Thyroid gland (tissue), 4 donors: ENCODE data around the gene TEX54. TPM values are rescaled to one million over a fixed set of nuclear protein-coding genes. Genes with fewer than 3 reads are reported as not detected.
"Not testable (repeated sequence)": the region's sequence is repeated elsewhere in the genome, so short reads cannot be mapped to it uniquely, and the experiment has no call there.

Experiments
- DNase-seq, 2 donors: peaks; one replicate each; pipeline ENCODE4 v3.0.0-alpha.2; 2019
- H3K27ac ChIP-seq, 3 donors: fragments of 200-600 bp; sonication (generic); 1 replicate in 2 of 3; 2 replicates in 1 of 3; pipeline ENCODE4 v1.5.1; 2016 to 2019; ENCODE audit warnings: mild to moderate bottlenecking in 1 of 3, moderate library complexity in 1 of 3
- H3K27me3 ChIP-seq: fragments of 200-600 bp; sonication (generic); one replicate; pipeline ENCODE4 v1.5.1; 2019
- H3K36me3 ChIP-seq, 2 donors: fragments of 200-600 bp; sonication (generic); one replicate each; pipeline ENCODE4 v1.5.1; 2016 to 2019
- H3K4me1 ChIP-seq, 2 donors: fragments of 200-600 bp; sonication (generic); one replicate each; pipeline ENCODE4 v1.5.1; 2017 to 2019
- H3K4me3 ChIP-seq, 3 donors: fragments of 200-600 bp; sonication (generic); replicated peaks in 1 of 3; 1 replicate in 2 of 3; 2 replicates in 1 of 3; pipeline ENCODE4 v1.5.1; 2016; ENCODE audit warnings: mild to moderate bottlenecking in 1 of 3
- H3K9me3 ChIP-seq: fragments of 200-600 bp; sonication (generic); one replicate; pipeline ENCODE4 v1.5.1; 2017
- POLR2A ChIP-seq, 2 donors: fragments of 450-650 bp; IDR thresholded peaks; one replicate each; pipeline ENCODE4 v1.6.1; 2017; ENCODE audit warnings: antibody characterized with exemption in 2 of 2, mild to moderate bottlenecking in 2 of 2, moderate library complexity in 1 of 2
- WGBS, 2 donors: methylation state at CpG; one replicate each; pipeline ENCODE4 v1.1.5; 2017; 5-methylcytosine and 5-hydroxymethylcytosine counted together
- intact Hi-C: fragments of 100-400 bp; cut with DNase I; formaldehyde crosslinking; loops from one replicate; pipeline ENCODE4 v1.15.1; 2023
- total RNA-seq, 4 donors: library from RNA; depleted of rRNA; stranded (reverse); fragments of >200 nt; gene quantifications; one replicate each; pipeline ENCODE4 v1.2.3, GENCODE V29; 2016
- TF ChIP-seq, protein P1 (sequence below), 6 experiments: fragments of 200-600 bp in 3 of 6; fragments of 450-650 bp in 3 of 6; sonication (generic) in 3 of 6; IDR thresholded peaks; one replicate each; pipeline ENCODE4 v1.5.1; 2016 to 2019; ENCODE audit warnings: antibody characterized with exemption in 6 of 6, mild to moderate bottlenecking in 2 of 6, inconsistent platforms in 1 of 6, moderate library complexity in 1 of 6

The TEX54 gene
- total RNA-seq, 4 donors from 2014 or later = not detected

DNA sequence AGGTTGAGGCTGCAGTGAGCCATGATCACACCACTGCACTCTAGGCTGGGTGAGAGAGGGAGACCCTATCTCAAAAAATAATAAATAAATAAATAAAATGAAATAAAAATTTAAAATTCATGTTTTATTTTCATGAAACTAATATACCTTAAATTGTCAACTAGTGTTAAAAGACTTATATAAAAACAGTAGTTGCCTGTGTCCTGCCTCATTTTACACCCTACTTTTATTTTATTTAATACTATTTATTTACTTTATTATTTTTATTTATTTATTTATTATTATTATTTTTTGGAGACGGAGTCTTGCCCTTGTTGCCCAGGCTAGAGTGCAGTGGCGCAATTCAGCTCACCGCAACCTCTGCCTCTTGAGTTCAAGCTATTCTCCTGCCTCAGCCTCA is 11.5 kb upstream of the TEX54 start:
- H3K9me3 ChIP-seq = no peaks in the 10 kb centered on the region
- TF ChIP-seq, protein P1, sequence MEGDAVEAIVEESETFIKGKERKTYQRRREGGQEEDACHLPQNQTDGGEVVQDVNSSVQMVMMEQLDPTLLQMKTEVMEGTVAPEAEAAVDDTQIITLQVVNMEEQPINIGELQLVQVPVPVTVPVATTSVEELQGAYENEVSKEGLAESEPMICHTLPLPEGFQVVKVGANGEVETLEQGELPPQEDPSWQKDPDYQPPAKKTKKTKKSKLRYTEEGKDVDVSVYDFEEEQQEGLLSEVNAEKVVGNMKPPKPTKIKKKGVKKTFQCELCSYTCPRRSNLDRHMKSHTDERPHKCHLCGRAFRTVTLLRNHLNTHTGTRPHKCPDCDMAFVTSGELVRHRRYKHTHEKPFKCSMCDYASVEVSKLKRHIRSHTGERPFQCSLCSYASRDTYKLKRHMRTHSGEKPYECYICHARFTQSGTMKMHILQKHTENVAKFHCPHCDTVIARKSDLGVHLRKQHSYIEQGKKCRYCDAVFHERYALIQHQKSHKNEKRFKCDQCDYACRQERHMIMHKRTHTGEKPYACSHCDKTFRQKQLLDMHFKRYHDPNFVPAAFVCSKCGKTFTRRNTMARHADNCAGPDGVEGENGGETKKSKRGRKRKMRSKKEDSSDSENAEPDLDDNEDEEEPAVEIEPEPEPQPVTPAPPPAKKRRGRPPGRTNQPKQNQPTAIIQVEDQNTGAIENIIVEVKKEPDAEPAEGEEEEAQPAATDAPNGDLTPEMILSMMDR (IDR thresholded peaks at IDR 0.05) = no peak
- no peak for TF ChIP-seq POLR2A (IDR thresholded peaks at IDR 0.05)
- intact Hi-C loops = no loop called here
- DNase-seq = no peak
- no peaks in the 10 kb centered on the region for H3K27me3 ChIP-seq
- peaks cover 6 to 7% of the 10 kb centered on the region in 2 donors for H3K4me1 ChIP-seq
- WGBS, 2 donors = 95 to 98% methylated on average over 3 of the region's 3 CpGs
- no peaks in the 10 kb centered on the region for H3K36me3 ChIP-seq
- no peak overlapping the region for H3K4me3 ChIP-seq
- no peak overlapping the region for H3K27ac ChIP-seq

DNA sequence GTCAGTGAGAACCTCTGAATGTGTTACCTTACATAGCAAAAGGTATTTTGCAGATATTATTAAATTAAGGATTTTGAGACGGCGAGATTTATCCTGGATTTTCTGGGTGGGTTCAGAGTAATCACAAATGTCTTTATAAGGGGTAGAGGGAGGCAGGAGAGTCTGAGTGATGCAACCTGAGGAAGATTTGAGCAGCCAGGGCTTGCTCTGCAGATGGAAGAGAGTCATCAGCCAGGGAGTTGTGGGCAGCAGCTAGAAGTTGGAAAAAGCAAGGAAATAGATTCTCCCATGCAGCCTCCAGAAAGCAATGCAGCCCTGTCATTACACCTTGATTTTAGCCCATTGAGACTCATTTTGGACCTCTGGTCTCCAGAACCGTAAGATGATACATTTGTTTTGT is 10.8 kb upstream of the TEX54 start:
- intact Hi-C loops = no loop called here
- H3K27ac ChIP-seq = no peak overlapping the region
- WGBS, 2 donors = 97 to 98% methylated on average over 3 of the region's 3 CpGs

DNA sequence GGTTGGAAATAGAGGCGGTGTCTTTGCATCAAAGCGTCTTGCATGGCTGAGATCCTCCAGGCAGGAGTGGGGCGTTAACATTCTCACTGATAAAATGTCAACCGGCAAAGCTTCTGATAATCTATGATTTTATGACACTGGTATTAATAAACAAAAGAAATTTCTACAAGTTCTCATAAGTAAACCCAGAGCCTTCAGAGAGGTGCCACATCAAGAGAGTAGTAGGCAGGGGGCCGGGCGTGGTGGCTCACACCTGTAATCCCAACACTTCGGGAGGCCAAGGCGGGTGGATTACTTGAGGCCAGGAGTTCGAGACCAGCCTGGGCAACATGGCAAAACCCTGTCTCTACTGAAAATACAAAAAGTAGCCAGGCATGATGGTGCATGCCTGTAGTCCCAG is 10.2 kb upstream of the TEX54 start:
- Histone ChIP-seq H3K27ac (peak overlapping the region in 2 of 3 donors; percentile 99 to 100), H3K4me1 (peaks cover 6 to 12% of the 10 kb centered on the region in 2 donors)
- H3K9me3 ChIP-seq, H3K4me3 ChIP-seq, DNase-seq, intact Hi-C loops, H3K27me3 ChIP-seq, H3K36me3 ChIP-seq: not testable (repeated sequence)
- 88 to 93% methylated on average over 9 of the region's 9 CpGs for WGBS, 2 donors

More for the DNA sequence above, 10.8 kb upstream of the TEX54 start:
- DNase-seq = no peak
- no peak for TF ChIP-seq POLR2A (IDR thresholded peaks at IDR 0.05)
- TF ChIP-seq, protein P1 (IDR thresholded peaks at IDR 0.05) = no peak
- no peaks in the 10 kb centered on the region for H3K36me3 ChIP-seq
- H3K9me3 ChIP-seq = no peaks in the 10 kb centered on the region
- peaks cover 6 to 9% of the 10 kb centered on the region in 2 donors for H3K4me1 ChIP-seq
- H3K27me3 ChIP-seq = no peaks in the 10 kb centered on the region
- no peak overlapping the region for H3K4me3 ChIP-seq

DNA sequence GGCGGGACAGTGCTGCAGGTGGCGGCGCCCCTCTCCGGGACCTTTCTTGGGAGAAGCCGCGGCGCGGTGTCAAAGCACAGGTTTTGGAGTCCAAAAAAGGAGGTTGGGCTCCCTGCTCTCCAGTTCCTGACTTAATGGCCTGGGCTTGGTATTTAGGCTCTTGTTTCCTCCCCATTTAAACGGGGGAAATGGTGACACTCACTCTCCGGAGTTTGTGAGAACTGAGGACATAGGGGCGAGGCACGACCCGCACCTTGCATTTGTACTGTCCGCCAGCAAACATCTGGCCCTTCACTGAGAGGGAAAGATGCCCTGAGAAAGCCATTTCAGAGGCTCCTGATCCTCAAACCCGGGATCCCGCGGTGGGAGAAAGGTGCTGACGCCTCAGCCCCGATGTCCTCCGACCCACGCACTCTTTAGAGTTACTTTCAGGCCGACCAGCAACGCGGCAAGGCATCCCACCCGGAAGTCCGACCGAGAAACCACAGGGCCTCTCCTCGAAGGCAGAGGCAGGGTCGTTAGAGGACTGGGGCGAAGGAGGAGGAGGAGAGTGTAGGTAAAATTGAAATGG is 9.6 kb upstream of the TEX54 start:
- Histone ChIP-seq H3K4me3 (peak overlapping the region in 2 of 3 donors; percentile 26 to 47), H3K27me3 (no peaks in the 10 kb centered on the region), H3K4me1 (peaks cover 6 to 12% of the 10 kb centered on the region in 2 donors), H3K36me3 (no peaks in the 10 kb centered on the region), H3K27ac (peak overlapping the region; percentile 99 to 100 (median 100)), H3K9me3 (no peaks in the 10 kb centered on the region)
- 19 to 21% methylated on average over 28 to 30 of the region's 30 CpGs for WGBS, 2 donors
- no peak for TF ChIP-seq POLR2A (IDR thresholded peaks at IDR 0.05)
- TF ChIP-seq, protein P1 (IDR thresholded peaks at IDR 0.05) = no peak
- intact Hi-C loops = no loop called here
- DNase-seq = peak in 1 of 2 donors; percentile 13

DNA sequence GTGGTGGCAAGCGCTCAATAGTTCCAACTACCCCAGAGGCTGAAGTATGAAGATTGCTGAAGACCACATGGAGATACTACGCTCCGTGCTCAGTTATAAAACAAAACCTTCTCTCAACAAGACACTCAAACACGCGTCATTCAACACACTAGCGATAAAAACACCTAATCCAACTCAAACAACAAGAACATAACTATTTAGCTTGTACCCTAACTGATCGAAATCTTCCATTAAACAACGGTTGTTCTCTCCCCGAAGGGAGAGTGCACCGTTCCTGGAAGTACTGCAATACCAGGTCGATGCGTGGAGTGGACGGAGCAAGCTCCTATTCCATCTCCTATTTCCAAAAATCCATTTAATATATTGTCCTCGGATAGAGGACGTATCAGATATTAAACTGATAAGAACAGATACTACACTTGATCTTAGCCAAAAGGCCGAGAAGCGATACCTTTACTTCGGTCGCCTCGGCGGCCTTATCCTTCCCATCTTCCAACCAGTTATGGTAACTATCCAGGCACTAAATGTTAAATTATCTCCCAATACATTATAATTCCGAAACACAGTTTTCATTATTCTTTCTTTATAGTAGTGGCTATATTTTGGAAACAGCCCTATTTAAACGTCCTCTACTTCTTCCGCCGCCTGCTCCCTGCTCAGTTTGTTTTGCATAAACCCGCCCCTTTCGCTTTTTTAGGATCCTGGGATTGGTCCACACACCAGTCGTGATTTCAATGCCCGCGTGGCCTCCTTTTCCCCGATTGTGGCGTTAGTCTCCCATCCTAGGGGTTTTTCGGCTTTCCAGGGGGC is 8.9 kb upstream of the TEX54 start:
- Histone ChIP-seq H3K4me3 (peak overlapping the region in 2 of 3 donors; percentile 26 to 63), H3K27ac (peak overlapping the region; percentile 99 to 100 (median 100)), H3K36me3 (no peaks in the 10 kb centered on the region), H3K9me3 (no peaks in the 10 kb centered on the region), H3K27me3 (no peaks in the 10 kb centered on the region), H3K4me1 (peaks cover 6 to 12% of the 10 kb centered on the region in 2 donors)
- DNase-seq = peak; percentile 80 to 81
- intact Hi-C loops = no loop called here
- WGBS, 2 donors = 0% methylated on average over 33 of the region's 33 CpGs
- TF ChIP-seq POLR2A (IDR thresholded peaks at IDR 0.05) = peak; percentile 97 to 100
- TF ChIP-seq, protein P1 (IDR thresholded peaks at IDR 0.05) = peak in 1 of 6 experiments; percentile 15

DNA sequence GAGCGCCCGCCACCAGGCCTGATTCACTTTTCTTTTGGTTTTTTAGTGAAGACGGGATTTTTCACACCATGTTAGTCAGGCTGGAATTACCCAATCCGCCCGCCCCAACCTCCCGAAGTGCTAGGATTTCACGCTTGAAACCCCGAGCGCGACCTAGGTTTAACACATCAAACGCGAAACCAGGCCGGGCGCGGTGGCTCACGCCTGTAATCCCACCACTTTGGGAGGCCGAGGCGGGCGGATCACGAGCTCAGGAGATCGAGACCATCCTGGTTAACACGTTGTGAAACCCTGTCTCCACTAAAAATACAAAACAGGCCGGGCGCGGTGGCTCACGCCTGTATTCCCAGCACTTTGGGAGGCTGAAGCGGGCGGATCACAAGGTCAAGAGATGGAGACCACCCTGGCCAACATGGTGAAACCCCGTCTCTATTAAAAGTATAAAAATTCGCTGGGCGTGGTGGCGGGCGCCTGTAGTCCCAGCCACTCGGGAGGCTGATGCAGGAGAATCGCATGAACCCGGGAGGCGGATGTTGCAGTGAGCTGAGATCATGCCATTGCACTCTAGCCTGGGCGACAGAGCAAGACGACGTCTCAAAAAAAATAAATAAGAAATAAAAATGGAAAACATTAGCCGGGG is 8.2 kb upstream of the TEX54 start:
- 2 to 3% methylated on average over 40 to 41 of the region's 41 CpGs for WGBS, 2 donors
- peak; percentile 70 to 75 for DNase-seq
- H3K36me3 ChIP-seq, H3K27me3 ChIP-seq, H3K9me3 ChIP-seq, intact Hi-C loops: not testable (repeated sequence)
- H3K4me1 ChIP-seq = peaks cover 6 to 12% of the 10 kb centered on the region in 2 donors
- H3K4me3 ChIP-seq = peak overlapping the region in 2 of 3 donors; percentile 63 to 88
- H3K27ac ChIP-seq = peak overlapping the region; percentile 99 to 100 (median 100)
